Measurements from ENCODE around the gene TUNAR. TPM values are rescaled to one million over a fixed set of nuclear protein-coding genes. Genes with fewer than 3 reads are reported as not detected.

Gene TUNAR
- total and polyA plus RNA-seq, 8 donors: 0.10 to 1.7 (median 0.36) TPM; not detected in 4

- Histone ChIP-seq H3K27ac (no peak overlapping the region), H3K4me3 (no peak overlapping the region), H3K4me1 (no peaks in the 10 kb centered on the region), H3K36me3 (no peaks in the 10 kb centered on the region), H3K27me3 (peaks cover 0 to 11% (median 0%) of the 10 kb centered on the region in 3 donors), H3K9me3 (peaks cover 0 to 14% (median 11%) of the 10 kb centered on the region in 4 donors)
- WGBS, 5 donors: 52 to 68% (median 62%) methylated on average over 5 to 6 of the region's 6 CpGs
- intact Hi-C loops (cut with DNase I; ENCODE audit: low total_unique reads): no loop called here
- DNase-seq: peak in 1 of 2 donors; percentile 37
- TF ChIP-seq POLR2A (IDR thresholded peaks at IDR 0.05) (no peak), CTCF (IDR thresholded peaks at IDR 0.05) (no peak), POLR2AphosphoS5 (IDR thresholded peaks at IDR 0.05) (no peak), EP300 (IDR thresholded peaks at IDR 0.05) (no peak)
Observed at GRCh38 chr14:95944462-95944861, 67.8 kb downstream of the TUNAR start.

GRCh38 chr14:95946867-95947266 lies 70.2 kb downstream of the TUNAR start:
- 64 to 78% (median 72%) methylated on average over 1 of the region's 1 CpG for WGBS, 5 donors
- no peak for TF ChIP-seq CTCF (IDR thresholded peaks at IDR 0.05)

GRCh38 chr14:95948558-95948981 lies 71.9 kb downstream of the TUNAR start:
- Histone ChIP-seq H3K9me3 (no peaks in the 10 kb centered on the region), H3K4me1 (no peaks in the 10 kb centered on the region), H3K4me3 (no peak overlapping the region), H3K27me3 (peaks cover 0 to 33% (median 0%) of the 10 kb centered on the region in 3 donors), H3K36me3 (no peaks in the 10 kb centered on the region), H3K27ac (no peak overlapping the region)
- TF ChIP-seq POLR2A (IDR thresholded peaks at IDR 0.05): no peak
- TF ChIP-seq POLR2AphosphoS5 (IDR thresholded peaks at IDR 0.05): no peak
- no peak for TF ChIP-seq EP300 (IDR thresholded peaks at IDR 0.05)
- TF ChIP-seq CTCF (IDR thresholded peaks at IDR 0.05): no peak
- 6 to 12% (median 11%) methylated on average over 2 of the region's 2 CpGs for WGBS, 5 donors
- no peak for DNase-seq
- intact Hi-C loops (cut with DNase I; ENCODE audit: low total_unique reads): no loop called here

More at GRCh38 chr14:95946867-95947266, 70.2 kb downstream of the TUNAR start:
- H3K9me3 ChIP-seq: peaks cover 0 to 8% (median 6%) of the 10 kb centered on the region in 4 donors
- H3K36me3 ChIP-seq: no peaks in the 10 kb centered on the region
- no peak overlapping the region for H3K27ac ChIP-seq
- intact Hi-C loops (cut with DNase I; ENCODE audit: low total_unique reads): no loop called here
- H3K27me3 ChIP-seq: peaks cover 0 to 21% (median 0%) of the 10 kb centered on the region in 3 donors
- DNase-seq: peak in 1 of 2 donors; percentile 30
- no peak overlapping the region for H3K4me3 ChIP-seq
- H3K4me1 ChIP-seq: no peaks in the 10 kb centered on the region

DNA sequence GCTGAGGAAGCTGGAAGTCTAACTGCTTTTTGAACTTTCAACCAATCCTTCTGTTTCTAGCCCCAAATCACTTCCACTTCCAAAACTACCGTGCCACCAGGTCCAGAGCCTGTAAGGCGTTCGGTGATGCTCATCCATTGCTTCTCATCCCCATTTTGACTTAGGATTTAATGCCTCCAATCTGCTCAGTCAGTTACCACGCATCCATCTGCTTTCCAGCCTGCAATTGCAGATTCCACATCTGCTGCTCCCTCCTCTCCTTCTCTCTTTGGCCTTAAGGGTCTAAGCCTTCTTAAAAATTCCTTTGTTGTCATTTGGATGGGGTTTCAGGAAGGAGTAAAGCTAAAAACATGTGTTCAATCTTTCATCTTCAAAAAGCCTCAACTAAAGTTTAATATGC lies 74.7 kb downstream of the TUNAR start:
- 61 to 74% (median 69%) methylated on average over 4 of the region's 4 CpGs for WGBS, 5 donors
- no peak for DNase-seq
- TF ChIP-seq CTCF (IDR thresholded peaks at IDR 0.05) (no peak), EP300 (IDR thresholded peaks at IDR 0.05) (no peak), POLR2AphosphoS5 (IDR thresholded peaks at IDR 0.05) (no peak), POLR2A (IDR thresholded peaks at IDR 0.05) (no peak)
- Histone ChIP-seq H3K36me3 (no peaks in the 10 kb centered on the region), H3K27ac (no peak overlapping the region), H3K4me1 (no peaks in the 10 kb centered on the region), H3K9me3 (no peaks in the 10 kb centered on the region), H3K4me3 (no peak overlapping the region), H3K27me3 (peaks cover 0 to 40% (median 0%) of the 10 kb centered on the region in 3 donors)
- intact Hi-C loops (cut with DNase I; ENCODE audit: low total_unique reads): no loop called here
